GM12864 (cell line): ENCODE measurements around the gene MGAT5.

Experiments used
- DNase-seq: peaks from one replicate; pipeline ENCODE4 v3.0.0-alpha.2; 2011; ENCODE audit warnings: low read depth
- H3K4me3 ChIP-seq: 2 replicates; pipeline ENCODE4 v1.5.1; 2011; ENCODE audit warnings: mild to moderate bottlenecking, low read depth, low read length, control low read depth
- TF ChIP-seq, protein P1 (sequence below): IDR thresholded peaks from 2 replicates; pipeline ENCODE4 v1.5.1; 2011; ENCODE audit warnings: low read depth, mild to moderate bottlenecking, moderate library complexity, low read length, control low read depth, inconsistent platforms; ENCODE audit errors: missing control alignments

The MGAT5 gene

DNA sequence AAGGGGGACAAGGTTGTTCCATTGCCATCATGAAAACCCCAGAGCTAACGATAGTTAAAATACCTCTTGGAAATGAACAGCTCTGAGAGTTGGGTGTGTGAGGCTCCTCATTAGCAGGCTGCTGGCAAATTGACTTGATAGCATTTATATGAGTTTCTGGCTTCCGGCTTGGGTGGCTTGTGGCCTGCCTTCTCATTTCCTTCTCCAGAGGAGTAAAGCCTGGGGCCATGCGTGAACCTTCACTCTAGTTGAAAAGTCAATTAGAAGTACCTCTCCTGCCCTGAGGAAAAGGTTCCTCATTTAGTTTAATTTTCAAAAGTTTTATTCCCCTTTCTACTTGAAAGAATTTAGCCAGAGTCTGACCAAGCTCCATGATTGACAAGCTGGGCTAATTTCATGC lies 67.1 kb downstream of the MGAT5 start:
- DNase-seq = no peak
- H3K4me3 ChIP-seq = no peak overlapping the region
- TF ChIP-seq, protein P1, sequence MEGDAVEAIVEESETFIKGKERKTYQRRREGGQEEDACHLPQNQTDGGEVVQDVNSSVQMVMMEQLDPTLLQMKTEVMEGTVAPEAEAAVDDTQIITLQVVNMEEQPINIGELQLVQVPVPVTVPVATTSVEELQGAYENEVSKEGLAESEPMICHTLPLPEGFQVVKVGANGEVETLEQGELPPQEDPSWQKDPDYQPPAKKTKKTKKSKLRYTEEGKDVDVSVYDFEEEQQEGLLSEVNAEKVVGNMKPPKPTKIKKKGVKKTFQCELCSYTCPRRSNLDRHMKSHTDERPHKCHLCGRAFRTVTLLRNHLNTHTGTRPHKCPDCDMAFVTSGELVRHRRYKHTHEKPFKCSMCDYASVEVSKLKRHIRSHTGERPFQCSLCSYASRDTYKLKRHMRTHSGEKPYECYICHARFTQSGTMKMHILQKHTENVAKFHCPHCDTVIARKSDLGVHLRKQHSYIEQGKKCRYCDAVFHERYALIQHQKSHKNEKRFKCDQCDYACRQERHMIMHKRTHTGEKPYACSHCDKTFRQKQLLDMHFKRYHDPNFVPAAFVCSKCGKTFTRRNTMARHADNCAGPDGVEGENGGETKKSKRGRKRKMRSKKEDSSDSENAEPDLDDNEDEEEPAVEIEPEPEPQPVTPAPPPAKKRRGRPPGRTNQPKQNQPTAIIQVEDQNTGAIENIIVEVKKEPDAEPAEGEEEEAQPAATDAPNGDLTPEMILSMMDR = no peak

DNA sequence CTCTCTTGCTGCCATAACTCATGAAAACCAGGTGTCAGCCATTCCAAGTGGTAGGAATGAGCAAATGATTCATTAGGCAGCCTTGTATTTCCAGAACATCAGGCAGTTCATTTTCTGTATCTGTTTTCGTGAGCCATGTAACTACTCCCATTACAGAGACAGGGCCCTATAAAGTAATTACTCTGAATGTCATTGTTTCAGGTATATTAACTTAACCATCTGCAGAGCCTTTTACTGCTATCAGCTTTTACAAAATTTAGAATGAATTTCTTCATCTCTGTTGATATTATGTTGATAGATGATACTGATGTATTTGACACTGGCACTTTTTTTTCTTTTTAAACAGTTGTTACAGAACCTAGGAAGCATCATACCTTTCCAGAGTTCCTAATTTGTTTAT lies 69.9 kb downstream of the MGAT5 start:
- TF ChIP-seq, protein P1 = no peak
- no peak for DNase-seq
- H3K4me3 ChIP-seq = no peak overlapping the region

DNA sequence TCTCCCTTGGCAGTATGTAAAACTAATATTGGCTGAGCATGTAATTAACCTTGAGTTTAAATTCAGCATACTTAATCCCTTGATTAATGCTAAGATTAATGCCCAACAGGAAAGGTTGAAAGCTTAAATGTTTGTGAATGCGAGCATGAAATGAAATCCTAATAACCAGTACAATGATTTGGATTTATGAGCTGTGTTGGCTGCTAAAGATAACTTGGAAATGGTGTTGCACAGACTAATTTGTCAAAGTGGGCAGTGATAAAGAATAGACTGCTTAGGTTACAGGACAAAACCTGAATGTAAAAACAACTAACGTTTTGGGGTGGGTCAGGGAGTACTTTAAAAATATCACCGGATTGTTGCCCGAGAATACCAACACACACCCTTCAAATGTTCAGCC lies 70.6 kb downstream of the MGAT5 start:
- no peak overlapping the region for H3K4me3 ChIP-seq
- DNase-seq = no peak
- TF ChIP-seq, protein P1 = no peak

DNA sequence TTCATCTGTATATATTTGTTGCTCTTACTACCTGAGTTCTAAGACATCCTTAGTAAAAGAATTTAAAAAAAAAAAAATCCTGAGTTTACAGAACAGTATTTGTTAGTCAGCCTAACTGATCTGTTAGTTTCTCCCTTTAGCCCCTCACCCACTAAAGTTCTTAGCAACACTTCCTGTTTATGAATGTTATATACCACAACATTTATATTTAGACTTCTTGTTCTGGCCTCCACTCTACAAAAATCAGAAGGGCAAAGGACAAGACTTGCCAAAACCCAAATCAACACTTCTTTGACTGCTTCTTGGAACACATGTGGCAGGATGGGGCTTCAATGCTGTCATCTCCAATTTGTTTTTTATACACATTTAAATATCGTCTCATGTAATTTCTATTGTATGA lies 71.1 kb downstream of the MGAT5 start:
- H3K4me3 ChIP-seq = no peak overlapping the region

DNA sequence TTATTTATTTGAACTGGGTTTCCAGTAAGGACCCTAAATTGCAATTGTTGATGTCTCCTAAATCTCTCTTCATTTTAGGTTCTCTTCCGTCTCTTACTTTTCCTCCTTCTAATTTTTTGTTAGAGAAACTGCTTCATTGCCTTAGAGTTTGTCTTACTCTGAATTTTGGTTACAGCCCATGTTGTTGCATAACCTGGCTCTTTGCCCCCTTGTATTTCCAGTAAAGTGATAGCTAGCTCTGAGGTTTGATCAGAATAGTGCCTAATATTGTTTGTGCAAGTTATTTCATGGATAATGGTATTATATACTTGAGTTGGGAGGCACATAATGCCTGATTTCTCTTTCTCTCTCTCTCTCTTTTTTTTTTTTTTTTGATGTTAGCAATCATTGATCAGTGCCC lies 71.8 kb downstream of the MGAT5 start:
- H3K4me3 ChIP-seq = no peak overlapping the region
- DNase-seq = no peak
- TF ChIP-seq, protein P1 = no peak

More for the DNA sequence above, 71.1 kb downstream of the MGAT5 start:
- peak; percentile 43 for DNase-seq
- TF ChIP-seq, protein P1 = no peak

DNA sequence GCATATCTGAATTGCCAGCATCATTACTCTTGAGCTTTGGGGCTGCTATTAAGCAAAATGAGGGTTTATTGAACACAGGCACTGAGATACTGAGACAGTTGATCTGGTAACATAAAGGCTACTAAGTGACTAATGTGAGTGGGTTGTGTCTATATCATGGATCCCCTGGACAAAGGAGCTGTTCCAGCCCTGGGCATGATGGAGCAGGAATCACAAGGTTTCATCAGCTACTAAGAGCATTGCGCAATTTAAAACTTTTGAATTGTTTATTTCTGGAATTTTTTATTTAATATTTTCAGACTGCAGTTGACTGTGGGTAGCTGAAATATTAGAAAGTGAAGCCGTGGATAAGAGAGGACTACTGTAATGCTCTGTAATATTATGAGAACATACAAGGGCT lies 73.5 kb downstream of the MGAT5 start:
- TF ChIP-seq, protein P1 = no peak
- no peak for DNase-seq
- no peak overlapping the region for H3K4me3 ChIP-seq

DNA sequence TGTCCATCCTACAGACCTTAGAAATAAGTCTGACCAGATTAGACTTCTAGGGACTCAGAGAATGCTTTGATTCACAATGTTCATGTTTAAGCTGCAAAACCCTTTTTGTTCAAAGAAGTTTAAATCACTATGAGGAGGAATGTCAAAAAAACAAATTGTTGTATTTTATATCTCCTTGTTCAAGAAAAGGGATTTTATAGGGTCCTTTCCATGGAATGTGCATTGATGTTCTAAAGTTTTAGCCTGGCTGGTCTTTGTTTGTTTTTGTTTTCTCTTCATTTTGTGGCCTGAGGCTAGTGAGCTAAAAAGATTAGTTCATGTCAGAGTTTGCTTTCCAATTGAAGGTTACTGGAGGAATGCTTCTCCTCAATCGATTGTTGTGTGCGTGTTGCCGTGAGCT lies 77.2 kb downstream of the MGAT5 start:
- H3K4me3 ChIP-seq = no peak overlapping the region

More for the DNA sequence above, 77.2 kb downstream of the MGAT5 start:
- TF ChIP-seq, protein P1 = no peak
- DNase-seq = no peak
